Measurements from ENCODE around the gene GSAP.
"Not testable (repeated sequence)": the region's sequence is repeated elsewhere in the genome, so short reads cannot be mapped to it uniquely, and the experiment has no call there.

The GSAP gene

DNA sequence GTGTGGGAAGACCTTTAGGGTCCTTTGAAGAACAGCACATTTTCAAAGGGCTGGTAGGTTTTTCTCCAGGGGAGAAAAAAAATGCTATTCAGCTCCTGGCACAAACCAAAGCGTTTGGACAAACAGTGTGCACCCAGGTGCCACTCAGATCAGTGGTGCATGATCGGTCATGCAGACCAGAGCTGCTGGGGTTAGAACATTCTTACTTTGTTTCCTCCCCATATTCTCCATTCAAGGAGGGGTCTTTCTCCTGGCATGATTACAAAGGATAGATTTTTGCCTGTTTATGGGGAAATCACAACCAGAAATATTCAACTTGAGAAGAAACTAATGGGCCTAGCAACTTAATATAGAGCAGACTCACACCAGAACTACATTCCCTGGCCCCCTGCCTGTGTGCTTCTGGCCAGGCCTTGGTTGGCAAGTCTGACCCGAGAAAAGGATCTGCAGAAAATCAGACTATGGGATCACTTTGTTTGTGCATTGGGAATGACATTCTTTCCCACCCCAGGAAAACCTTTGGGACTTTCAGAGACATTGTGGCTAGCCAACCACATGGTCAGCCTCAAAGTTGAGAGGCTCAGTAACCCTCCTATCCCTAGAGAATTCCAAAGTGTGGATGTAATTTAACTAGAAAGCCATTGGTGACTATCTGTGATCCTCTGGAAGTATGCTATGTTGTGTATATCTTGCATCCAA lies 134.2 kb downstream of the GSAP start:
- no peak for DNase-seq (ENCODE audit: low read depth)

DNA sequence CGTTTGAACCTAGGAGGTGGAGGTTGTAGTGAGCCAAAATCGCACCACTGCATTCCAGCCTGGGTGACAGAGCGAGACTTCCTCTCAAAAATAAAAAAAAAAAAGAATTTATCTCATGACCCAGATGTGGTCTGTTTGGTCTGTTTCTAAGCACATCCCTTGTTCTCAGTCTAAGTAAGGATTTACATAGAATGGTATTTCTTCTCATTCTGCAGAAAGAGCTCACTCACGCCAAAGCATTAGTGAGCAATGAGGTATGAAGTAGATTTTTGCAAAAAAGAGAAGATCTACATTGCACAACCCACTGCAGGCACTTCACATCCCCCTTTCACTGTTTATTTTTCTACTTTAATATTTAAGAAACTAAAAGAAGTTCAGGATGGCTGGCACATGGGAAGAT lies 140.0 kb downstream of the GSAP start:
- no peak for DNase-seq (ENCODE audit: low read depth)

DNA sequence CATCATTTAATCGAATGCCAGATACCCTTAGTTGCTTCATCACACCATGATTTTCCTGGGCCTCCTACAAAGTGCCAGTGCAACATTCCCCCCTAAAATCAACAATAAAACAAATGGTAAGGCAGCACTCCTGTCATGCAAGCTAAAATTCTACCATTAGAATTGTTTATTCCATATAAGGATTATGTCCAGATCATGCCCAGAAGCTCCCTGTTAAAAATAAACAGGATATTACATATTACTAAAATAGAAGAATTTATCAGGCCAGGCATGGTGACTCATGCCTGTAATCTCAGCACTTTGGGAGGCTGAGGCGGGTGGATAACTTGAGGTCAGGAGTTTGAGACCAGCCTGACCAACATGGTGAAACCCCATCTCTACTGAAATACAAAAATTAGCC lies 140.5 kb downstream of the GSAP start:
- not testable (repeated sequence) for DNase-seq (ENCODE audit: low read depth)

DNA sequence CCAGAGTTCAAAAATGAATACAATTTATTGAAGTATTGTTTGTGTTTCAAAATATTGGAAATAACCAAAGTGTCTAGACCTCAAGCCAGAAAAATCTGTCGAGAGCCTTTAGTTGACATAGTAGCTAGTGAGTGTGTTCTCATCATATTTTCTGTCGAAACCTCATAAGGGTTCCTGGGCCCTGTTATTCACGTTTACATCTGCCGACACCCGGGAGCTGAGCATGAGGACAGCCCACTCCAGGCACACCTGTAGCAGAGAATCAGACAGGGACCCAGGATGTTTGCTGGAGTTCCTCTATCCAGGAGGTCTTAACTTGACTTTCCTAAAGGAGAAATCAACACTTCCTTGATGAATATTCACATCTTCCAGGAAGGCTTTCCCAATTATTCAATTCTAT lies 144.4 kb downstream of the GSAP start:
- no peak for DNase-seq (ENCODE audit: low read depth)

DNA sequence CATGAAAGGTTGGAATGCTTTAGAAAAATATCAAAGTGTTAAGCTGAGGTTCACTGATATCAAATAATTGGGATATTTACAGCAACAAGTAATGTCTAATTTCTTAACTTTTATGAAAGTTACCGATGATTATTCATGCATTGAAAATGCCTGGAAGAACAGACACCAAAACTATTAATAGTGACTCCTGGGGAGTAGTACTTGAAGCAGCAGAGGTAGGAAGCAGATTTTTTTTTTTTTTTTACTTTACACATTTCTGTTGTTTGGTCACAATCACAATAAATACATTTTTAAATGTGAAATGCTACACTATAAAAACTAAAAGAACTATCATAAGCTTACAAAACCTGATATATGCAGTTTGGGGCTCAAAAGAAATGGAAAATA lies 146.1 kb downstream of the GSAP start:
- no peak for DNase-seq (ENCODE audit: low read depth)

DNA sequence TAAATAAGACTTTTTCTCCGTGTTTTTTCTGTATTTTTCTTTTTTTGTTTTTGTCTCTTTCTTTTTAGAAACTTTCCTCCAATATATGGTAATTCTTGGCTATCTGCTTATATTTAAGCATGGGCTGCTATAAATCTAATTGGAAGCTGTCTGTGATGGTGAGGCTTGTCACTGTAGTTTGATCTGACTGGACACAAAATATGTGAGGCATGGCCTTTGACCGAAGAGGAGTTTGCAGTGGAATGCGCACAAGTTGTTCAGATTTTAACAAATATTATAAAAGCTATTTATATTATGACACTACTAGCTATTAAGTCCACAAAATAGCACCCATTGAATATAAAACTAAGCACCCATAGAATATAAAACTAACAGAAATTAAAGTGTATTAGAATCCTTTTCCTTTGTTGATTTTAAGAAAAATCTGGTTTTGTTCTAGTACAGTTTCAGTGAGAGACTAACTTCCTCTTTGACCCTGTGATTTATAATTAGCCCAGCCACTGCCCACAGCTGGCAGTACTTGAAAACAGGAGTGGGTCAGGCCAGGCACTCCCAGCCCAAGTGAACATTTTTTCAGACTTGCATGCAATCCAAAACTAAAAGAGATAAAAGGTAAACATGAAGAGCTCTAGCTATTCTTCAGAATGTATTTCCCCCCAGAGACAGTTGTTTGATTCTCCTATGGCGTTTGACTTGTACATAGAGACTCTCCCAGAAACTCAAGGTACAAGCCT lies 146.6 kb downstream of the GSAP start:
- no peak for DNase-seq (ENCODE audit: low read depth)

DNA sequence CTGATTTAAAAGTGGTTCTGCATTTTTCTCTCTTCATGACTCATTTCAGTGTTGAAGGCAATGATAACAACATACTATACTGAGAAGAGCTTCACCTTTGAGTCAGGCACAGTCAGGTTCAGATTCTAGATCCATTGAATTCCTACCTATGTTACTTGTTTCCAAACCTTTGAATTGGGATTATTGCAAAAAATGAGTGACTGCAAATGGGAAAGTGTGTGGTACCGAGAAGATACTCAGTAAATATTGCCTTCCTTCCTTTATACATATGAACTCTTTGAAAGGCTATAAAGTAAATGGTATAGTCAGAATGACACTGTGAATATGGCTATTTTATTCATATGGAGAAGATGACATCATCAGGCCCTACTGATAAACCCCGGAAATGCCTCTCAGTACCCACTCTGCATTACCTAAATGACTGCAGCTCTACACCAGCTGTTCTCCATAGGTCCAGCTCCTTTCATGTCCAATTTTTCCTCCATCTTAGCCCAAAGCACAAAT lies 149.8 kb downstream of the GSAP start:
- DNase-seq (ENCODE audit: low read depth) = no peak

DNA sequence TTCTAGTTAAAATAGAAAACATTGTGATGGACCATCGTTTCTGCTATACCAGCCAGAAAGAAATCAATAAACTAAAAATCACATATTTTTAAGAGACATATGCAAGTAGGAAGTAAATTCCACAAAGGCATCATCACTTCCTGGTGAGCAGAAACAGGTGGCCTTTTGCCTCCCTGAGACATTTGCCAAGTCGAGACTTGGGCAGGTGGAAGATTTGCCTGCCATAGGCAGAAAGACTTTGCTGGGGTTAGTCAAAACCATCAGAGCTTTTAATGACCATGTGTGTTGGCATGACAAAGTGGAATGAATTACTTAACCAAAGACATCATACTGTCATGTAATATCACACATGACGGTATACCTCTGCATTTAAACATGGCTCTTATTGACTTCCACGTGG lies 150.5 kb downstream of the GSAP start:
- DNase-seq (ENCODE audit: low read depth) = no peak

DNA sequence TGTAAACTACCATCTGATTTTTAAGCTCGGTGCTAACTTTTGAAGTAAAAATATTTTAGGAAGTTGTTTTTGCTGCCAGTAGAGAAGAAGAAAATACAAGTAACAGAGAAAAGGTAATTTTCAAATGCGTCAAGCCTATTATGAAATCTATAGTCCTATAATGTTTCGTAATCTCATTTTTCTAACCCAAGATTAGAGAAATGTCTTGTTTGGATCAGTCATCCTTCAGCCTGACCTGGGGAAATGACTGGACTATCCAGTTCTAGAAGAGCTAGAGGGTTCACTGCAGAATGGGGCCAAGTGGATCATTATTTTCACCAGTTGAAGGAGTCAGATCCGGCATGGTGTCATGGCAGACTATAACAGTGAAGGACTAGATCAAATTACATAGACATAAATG lies 153.8 kb downstream of the GSAP start:
- no peak for DNase-seq (ENCODE audit: low read depth)
